Calu3 (cell line): ENCODE results near the gene NWD2. TPM values are rescaled to one million over a fixed set of nuclear protein-coding genes. Genes with fewer than 3 reads are reported as not detected.

Experiments used
- BruUV-seq: library from RNA; stranded (reverse); fragments of 400-500 nt; replicated peaks from 2 replicates; lab custom pipeline; 2021; lab: Mats Ljungman, UMichigan
- CTCF ChIA-PET: fragments of 300-600 bp; sonication (Branson Sonifier 250); formaldehyde crosslinking; loops from one replicate; lab custom pipeline; 2022; ENCODE audit warnings: antibody characterized with exemption; lab: Charles Lee
- DNase-seq: peaks from one replicate; pipeline ENCODE4 v3.0.0; 2022
- H3K27ac Mint-ChIP-seq: one replicate; pipeline ENCODE4 v1.8.0; 2022; ENCODE audit warnings: mixed read lengths; ENCODE audit not compliant: unreplicated experiment
- H3K27me3 Mint-ChIP-seq: one replicate; pipeline ENCODE4 v1.8.0; 2022; ENCODE audit warnings: mixed read lengths; ENCODE audit not compliant: unreplicated experiment
- H3K36me3 Mint-ChIP-seq: one replicate; pipeline ENCODE4 v1.8.0; 2022; ENCODE audit warnings: mild to moderate bottlenecking, moderate library complexity, mixed read lengths; ENCODE audit not compliant: insufficient read depth, unreplicated experiment
- H3K4me1 Mint-ChIP-seq: one replicate; pipeline ENCODE4 v1.8.0; 2022; ENCODE audit warnings: mild to moderate bottlenecking, low read depth, mixed read lengths; ENCODE audit not compliant: unreplicated experiment
- H3K4me3 Mint-ChIP-seq: one replicate; pipeline ENCODE4 v1.8.0; 2022; ENCODE audit warnings: mild to moderate bottlenecking, low read depth, moderate library complexity, mixed read lengths; ENCODE audit not compliant: unreplicated experiment
- H3K9me3 Mint-ChIP-seq: one replicate; pipeline ENCODE4 v1.8.0; 2022; ENCODE audit warnings: low read depth, mixed read lengths; ENCODE audit not compliant: unreplicated experiment
- CTCF ChIP-seq: fragments of 200-600 bp; IDR thresholded peaks from one replicate; pipeline ENCODE4 v1.8.0; 2022; ENCODE audit warnings: antibody characterized with exemption; ENCODE audit not compliant: unreplicated experiment
- intact Hi-C: fragments of 100-400 bp; cut with micrococcal nuclease; formaldehyde crosslinking; loops from one replicate; pipeline ENCODE4 v1.10.0; 2022; ENCODE audit not compliant: unreplicated experiment
- total RNA-seq: library from RNA; stranded (reverse); gene quantifications from 2 replicates; pipeline ENCODE4 v1.2.3, GENCODE V29; 2022

NWD2 gene
- total RNA-seq, 1 experiment from 2014 or later, result 1.4 TPM

- Mint-ChIP-seq H3K4me1 (no peaks in the 10 kb centered on the region), H3K4me3 (no peak overlapping the region), H3K27me3 (peaks cover 14% of the 10 kb centered on the region), H3K9me3 (no peaks in the 10 kb centered on the region), H3K27ac (no peak overlapping the region), H3K36me3 (no peaks in the 10 kb centered on the region)
- no peak for DNase-seq
- no peak for TF ChIP-seq CTCF
- BruUV-seq, result no TSS peak
- intact Hi-C loops, result no loop called here
- CTCF ChIA-PET, result no interaction called here
Measured at GRCh38 chr4:37219242-37219641, 25.3 kb upstream of the NWD2 start.

- no peak for DNase-seq
- H3K4me3 Mint-ChIP-seq, result no peak overlapping the region
- BruUV-seq, result no TSS peak
- CTCF ChIA-PET, result interaction anchor here (0.6 kb wide), 2 partner anchors 233 to 1166 kb away, joined by 3 to 4 read pairs; no protein-coding TSS in a partner anchor
- H3K27me3 Mint-ChIP-seq, result peaks cover 13% of the 10 kb centered on the region
- intact Hi-C loops, result no loop called here
- H3K36me3 Mint-ChIP-seq, result no peaks in the 10 kb centered on the region
- H3K27ac Mint-ChIP-seq, result no peak overlapping the region
- no peaks in the 10 kb centered on the region for H3K4me1 Mint-ChIP-seq
- H3K9me3 Mint-ChIP-seq, result no peaks in the 10 kb centered on the region
- no peak for TF ChIP-seq CTCF
Measured at GRCh38 chr4:37219990-37220389, 24.6 kb upstream of the NWD2 start.

GRCh38 chr4:37220685-37221084 is 23.9 kb upstream of the NWD2 start:
- no peak for TF ChIP-seq CTCF
- intact Hi-C loops, result no loop called here
- CTCF ChIA-PET, result no interaction called here

GRCh38 chr4:37223732-37224131 is 20.8 kb upstream of the NWD2 start:
- Mint-ChIP-seq H3K4me3 (no peak overlapping the region), H3K27me3 (peaks cover 7% of the 10 kb centered on the region), H3K9me3 (no peaks in the 10 kb centered on the region), H3K4me1 (no peaks in the 10 kb centered on the region), H3K27ac (no peak overlapping the region), H3K36me3 (no peaks in the 10 kb centered on the region)
- no peak for TF ChIP-seq CTCF
- intact Hi-C loops, result no loop called here
- DNase-seq, result no peak
- no TSS peak for BruUV-seq
- CTCF ChIA-PET, result no interaction called here

More at GRCh38 chr4:37220685-37221084, 23.9 kb upstream of the NWD2 start:
- no peak for DNase-seq
- no peaks in the 10 kb centered on the region for H3K36me3 Mint-ChIP-seq
- no peak overlapping the region for H3K4me3 Mint-ChIP-seq
- H3K9me3 Mint-ChIP-seq, result no peaks in the 10 kb centered on the region
- no peaks in the 10 kb centered on the region for H3K4me1 Mint-ChIP-seq
- H3K27ac Mint-ChIP-seq, result no peak overlapping the region
- H3K27me3 Mint-ChIP-seq, result peaks cover 13% of the 10 kb centered on the region
- no TSS peak for BruUV-seq
